Esophagus squamous epithelium (tissue), 4 donors: Measurements from ENCODE around the gene DNAH8.

Experiments
- POLR2A ChIP-seq, 4 donors: fragments of 450-650 bp; IDR thresholded peaks; one replicate each; pipeline ENCODE4 v1.6.1; 2017; ENCODE audit warnings: antibody characterized with exemption in 4 of 4, mild to moderate bottlenecking in 4 of 4, moderate library complexity in 3 of 4
- TF ChIP-seq, protein P1 (sequence below), 6 experiments: fragments of 450-650 bp in 4 of 6; fragments of 200-600 bp in 2 of 6; sonication (generic) in 2 of 6; IDR thresholded peaks; one replicate each; pipeline ENCODE4 v1.5.1; 2016 to 2019; ENCODE audit warnings: antibody characterized with exemption in 6 of 6, mild to moderate bottlenecking in 4 of 6, moderate library complexity in 4 of 6

GRCh38 chr6:38671885-38672467, 43.1 kb upstream of the DNAH8 start:
- TF ChIP-seq POLR2A (IDR thresholded peaks at IDR 0.05): no peak
- TF ChIP-seq, protein P1, sequence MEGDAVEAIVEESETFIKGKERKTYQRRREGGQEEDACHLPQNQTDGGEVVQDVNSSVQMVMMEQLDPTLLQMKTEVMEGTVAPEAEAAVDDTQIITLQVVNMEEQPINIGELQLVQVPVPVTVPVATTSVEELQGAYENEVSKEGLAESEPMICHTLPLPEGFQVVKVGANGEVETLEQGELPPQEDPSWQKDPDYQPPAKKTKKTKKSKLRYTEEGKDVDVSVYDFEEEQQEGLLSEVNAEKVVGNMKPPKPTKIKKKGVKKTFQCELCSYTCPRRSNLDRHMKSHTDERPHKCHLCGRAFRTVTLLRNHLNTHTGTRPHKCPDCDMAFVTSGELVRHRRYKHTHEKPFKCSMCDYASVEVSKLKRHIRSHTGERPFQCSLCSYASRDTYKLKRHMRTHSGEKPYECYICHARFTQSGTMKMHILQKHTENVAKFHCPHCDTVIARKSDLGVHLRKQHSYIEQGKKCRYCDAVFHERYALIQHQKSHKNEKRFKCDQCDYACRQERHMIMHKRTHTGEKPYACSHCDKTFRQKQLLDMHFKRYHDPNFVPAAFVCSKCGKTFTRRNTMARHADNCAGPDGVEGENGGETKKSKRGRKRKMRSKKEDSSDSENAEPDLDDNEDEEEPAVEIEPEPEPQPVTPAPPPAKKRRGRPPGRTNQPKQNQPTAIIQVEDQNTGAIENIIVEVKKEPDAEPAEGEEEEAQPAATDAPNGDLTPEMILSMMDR (IDR thresholded peaks at IDR 0.05): peak; percentile 28 to 70 (median 53)
